Brain pericyte (primary cell): ENCODE measurements around the gene RSRC1.
"Not testable (repeated sequence)": the region's sequence is repeated elsewhere in the genome, so short reads cannot be mapped to it uniquely, and the experiment has no call there.

Experiments
- DNase-seq: peaks from one replicate; pipeline ENCODE4 v3.0.0-alpha.2; 2012; ENCODE audit warnings: low read depth, low spot score

The RSRC1 gene

GRCh38 chr3:158314426-158315357 is 204.8 kb downstream of the RSRC1 start:
- DNase-seq, result no peak

- not testable (repeated sequence) for DNase-seq
Measured at GRCh38 chr3:158329696-158330441, 220.0 kb downstream of the RSRC1 start.

GRCh38 chr3:158330870-158331269 is 221.0 kb downstream of the RSRC1 start:
- DNase-seq, result no peak

GRCh38 chr3:158333736-158334135 is 223.8 kb downstream of the RSRC1 start:
- DNase-seq, result no peak

- no peak for DNase-seq
Measured at GRCh38 chr3:158337110-158337509, 227.2 kb downstream of the RSRC1 start.

GRCh38 chr3:158339638-158340037 is 229.7 kb downstream of the RSRC1 start:
- no peak for DNase-seq

GRCh38 chr3:158340951-158341350 is 231.1 kb downstream of the RSRC1 start:
- DNase-seq, result not testable (repeated sequence)

GRCh38 chr3:158347966-158348365 is 238.1 kb downstream of the RSRC1 start:
- no peak for DNase-seq

GRCh38 chr3:158350971-158351370 is 241.1 kb downstream of the RSRC1 start:
- DNase-seq, result no peak

GRCh38 chr3:158352551-158352950 is 242.7 kb downstream of the RSRC1 start:
- DNase-seq, result no peak

- no peak for DNase-seq
Measured at GRCh38 chr3:158354713-158355112, 244.8 kb downstream of the RSRC1 start.

- DNase-seq, result no peak
Measured at GRCh38 chr3:158355623-158356588, 246.0 kb downstream of the RSRC1 start.

GRCh38 chr3:158359339-158359738 is 249.4 kb downstream of the RSRC1 start:
- DNase-seq, result no peak

- DNase-seq, result no peak
Measured at GRCh38 chr3:158360756-158361448, 251.0 kb downstream of the RSRC1 start.

- no peak for DNase-seq
Measured at GRCh38 chr3:158368271-158368670, 258.4 kb downstream of the RSRC1 start.

GRCh38 chr3:158369279-158369678 is 259.4 kb downstream of the RSRC1 start:
- DNase-seq, result no peak

- DNase-seq, result no peak
Measured at GRCh38 chr3:158379517-158379916, 269.6 kb downstream of the RSRC1 start.

GRCh38 chr3:158381262-158381868 is 271.5 kb downstream of the RSRC1 start:
- DNase-seq, result no peak

- DNase-seq, result no peak
Measured at GRCh38 chr3:158382479-158382878, 272.6 kb downstream of the RSRC1 start.

- DNase-seq, result no peak
Measured at GRCh38 chr3:158384019-158384418, 274.1 kb downstream of the RSRC1 start.
